ENCODE data around the gene MCHR1. TPM values are rescaled to one million over a fixed set of nuclear protein-coding genes. Genes with fewer than 3 reads are reported as not detected.
"Not testable (repeated sequence)": the region's sequence is repeated elsewhere in the genome, so short reads cannot be mapped to it uniquely, and the experiment has no call there.

Gene MCHR1
- polyA plus RNA-seq, 1 experiment: 1.1 TPM

GRCh38 chr22:40719599-40719998 is 40.3 kb downstream of the MCHR1 start:
- POLR2A ChIA-PET: no interaction called here
- Histone ChIP-seq H3K36me3 (ENCODE audit: control insufficient read depth, insufficient read depth, low read length) (no peaks in the 10 kb centered on the region), H3K4me3 (ENCODE audit: low read depth, low read length) (no peak overlapping the region), H3K27me3 (ENCODE audit: control insufficient read depth, insufficient read depth, low read length) (no peaks in the 10 kb centered on the region)
- CTCF ChIA-PET: interaction anchor here (0.7 kb wide), 1 partner anchor 31 kb away, joined by 3 read pairs; no protein-coding TSS in a partner anchor
- no peak for DNase-seq (ENCODE audit: low read depth)
- TF ChIP-seq CTCF (IDR thresholded peaks at IDR 0.05; ENCODE audit: insufficient read depth, low read depth, low read length): no peak

DNA sequence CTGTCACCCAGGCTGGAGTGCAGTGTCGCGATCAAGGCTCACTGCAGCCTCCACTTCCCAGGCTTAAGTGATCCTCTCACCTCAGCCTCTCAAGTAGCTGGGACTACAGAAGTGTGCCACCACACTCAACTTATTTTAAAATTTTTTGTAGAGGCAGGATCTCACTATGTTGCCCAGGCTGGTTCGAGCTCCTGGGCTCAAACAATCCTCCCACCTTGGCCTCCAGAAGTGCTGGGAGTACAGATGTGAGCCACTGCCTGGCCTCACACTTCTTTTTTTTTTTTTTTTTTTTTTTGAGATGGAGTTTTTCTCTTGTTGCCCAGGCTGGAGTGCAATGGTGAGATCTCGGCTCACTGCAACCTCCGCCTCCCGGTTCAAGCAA is 40.9 kb downstream of the MCHR1 start:
- DNase-seq (ENCODE audit: low read depth); H3K27me3 ChIP-seq (ENCODE audit: control insufficient read depth, insufficient read depth, low read length); CTCF ChIA-PET; POLR2A ChIA-PET; H3K4me3 ChIP-seq (ENCODE audit: low read depth, low read length); H3K36me3 ChIP-seq (ENCODE audit: control insufficient read depth, insufficient read depth, low read length): not testable (repeated sequence)

- TF ChIP-seq CTCF (IDR thresholded peaks at IDR 0.05; ENCODE audit: insufficient read depth, low read depth, low read length): no peak
- DNase-seq (ENCODE audit: low read depth): no peak
- POLR2A ChIA-PET: interaction anchor here (0.6 kb wide), 1 partner anchor 98 kb away, joined by 3 read pairs; the partner anchor contains the start of gene SLC25A17
- Histone ChIP-seq H3K4me3 (ENCODE audit: low read depth, low read length) (no peak overlapping the region), H3K27me3 (ENCODE audit: control insufficient read depth, insufficient read depth, low read length) (no peaks in the 10 kb centered on the region), H3K36me3 (ENCODE audit: control insufficient read depth, insufficient read depth, low read length) (no peaks in the 10 kb centered on the region)
- CTCF ChIA-PET: interaction anchor here (0.5 to 1.6 kb wide), 3 partner anchors 37 to 797 kb away, joined by 3 read pairs; no protein-coding TSS in a partner anchor
Measured at GRCh38 chr22:40720538-40721256, 41.4 kb downstream of the MCHR1 start.

GRCh38 chr22:40721266-40721665 is 42.0 kb downstream of the MCHR1 start:
- TF ChIP-seq CTCF (IDR thresholded peaks at IDR 0.05; ENCODE audit: insufficient read depth, low read depth, low read length): no peak
- POLR2A ChIA-PET: interaction anchor here (0.6 kb wide), 1 partner anchor 98 kb away, joined by 3 read pairs; the partner anchor contains the start of gene SLC25A17
- H3K27me3 ChIP-seq (ENCODE audit: control insufficient read depth, insufficient read depth, low read length): no peaks in the 10 kb centered on the region
- H3K36me3 ChIP-seq (ENCODE audit: control insufficient read depth, insufficient read depth, low read length): no peaks in the 10 kb centered on the region
- DNase-seq (ENCODE audit: low read depth): no peak
- H3K4me3 ChIP-seq (ENCODE audit: low read depth, low read length): no peak overlapping the region
- CTCF ChIA-PET: interaction anchor here (0.5 to 1.6 kb wide), 3 partner anchors 38 to 796 kb away, joined by 3 read pairs; no protein-coding TSS in a partner anchor

- ChIA-PET CTCF (interaction anchor here (0.7 kb wide), 1 partner anchor 29 kb away, joined by 3 read pairs; no protein-coding TSS in a partner anchor), POLR2A (no interaction called here)
- no peaks in the 10 kb centered on the region for H3K27me3 ChIP-seq (ENCODE audit: control insufficient read depth, insufficient read depth, low read length)
- no peak for TF ChIP-seq CTCF (IDR thresholded peaks at IDR 0.05; ENCODE audit: insufficient read depth, low read depth, low read length)
- H3K36me3 ChIP-seq (ENCODE audit: control insufficient read depth, insufficient read depth, low read length): no peaks in the 10 kb centered on the region
- H3K4me3 ChIP-seq (ENCODE audit: low read depth, low read length): no peak overlapping the region
- DNase-seq (ENCODE audit: low read depth): no peak
Measured at GRCh38 chr22:40723396-40723933, 44.2 kb downstream of the MCHR1 start.

Data from BJ (cell line).